DOHH2 (cell line): ENCODE results near the gene LMOD3.

Experiments used
- CTCF ChIP-seq: fragments of 200-600 bp; sonication (generic); IDR thresholded peaks from one replicate; pipeline ENCODE4 v1.5.1; 2014; ENCODE audit warnings: antibody characterized with exemption, mild to moderate bottlenecking, low read depth, low read length; ENCODE audit not compliant: poor library complexity, severe bottlenecking
- EZH2phosphoT487 ChIP-seq: fragments of 200-600 bp; sonication (generic); IDR thresholded peaks from 2 replicates; pipeline ENCODE4 v1.6.1; 2017; ENCODE audit warnings: borderline replicate concordance, mild to moderate bottlenecking, antibody characterized with exemption, low read length, moderate library complexity, mixed read lengths

- TF ChIP-seq CTCF = no peak
- no peak for TF ChIP-seq EZH2phosphoT487
Observed at GRCh38 chr3:69080233-69080920, 42.0 kb downstream of the LMOD3 start, which contains the start of gene UBA3.
